Left colon (tissue), 2 donors: Measurements from ENCODE around the gene SH3BGR. TPM values are rescaled to one million over a fixed set of nuclear protein-coding genes. Genes with fewer than 3 reads are reported as not detected.

ENCODE experiments used
- ATAC-seq: fragments of 200-7000 bp; cut with Tn5 transposase; one replicate; pipeline ENCODE4 v1.9.1; 2020; ENCODE audit warnings: mild to moderate bottlenecking, moderate library complexity
- DNase-seq, 2 donors: peaks; one replicate each; pipeline ENCODE4 v3.0.0-alpha.2; 2020
- intact Hi-C, 2 donors: fragments of 100-400 bp; cut with DNase I in 1 of 2; cut with micrococcal nuclease in 1 of 2; formaldehyde crosslinking; loops; one replicate each; pipeline versions ENCODE4 v1.11.2 to v1.14.0; 2022; cut with DNase I, micrococcal nuclease
- total RNA-seq, 2 donors: library from RNA; stranded (reverse); fragmentation: NEBNext Ultra II Directional; extraction: Animal tissue kit (Norgen Biotek cat#: 25700); gene quantifications; one replicate each; pipeline ENCODE4 v1.2.1, GENCODE V29; 2021
- donor health status: DM: no; HTN: no; CAD: no.
- donor health status: DM: yes; HTN: yes; CAD: no.

The SH3BGR gene
- total RNA-seq, 2 donors from 2014 or later: 2.5 to 5.4 TPM

DNA sequence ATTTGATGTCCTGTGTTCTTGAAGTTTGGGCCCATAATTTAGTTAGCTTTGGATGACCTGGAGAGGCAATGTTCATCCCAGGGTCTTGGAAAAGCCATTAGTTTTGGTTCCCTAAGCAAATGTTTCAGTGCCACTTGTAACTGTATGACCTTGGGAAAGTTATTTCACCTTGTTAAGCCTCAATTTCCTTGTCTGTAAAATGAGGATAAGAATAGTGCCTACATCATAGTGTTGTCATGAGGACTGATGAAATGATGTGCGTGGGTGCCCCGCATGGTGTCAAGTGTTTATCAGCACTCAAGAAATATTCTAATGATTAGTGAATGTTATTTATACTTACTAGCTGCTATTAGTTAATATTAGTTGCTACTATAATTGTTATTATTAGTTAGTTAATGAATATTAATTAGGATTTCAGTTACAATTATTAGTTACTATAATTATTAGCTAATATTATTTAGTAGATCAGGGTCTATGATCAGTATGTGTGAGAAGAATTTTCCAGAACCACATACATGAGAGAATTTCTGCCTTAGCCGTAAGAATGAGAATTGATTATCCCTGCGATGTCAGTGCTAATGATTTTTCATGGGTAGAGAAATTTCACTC, 1.9 kb downstream of the SH3BGR start:
- ATAC-seq (no peak), DNase-seq (no peak)
- intact Hi-C loops: no loop called here

DNA sequence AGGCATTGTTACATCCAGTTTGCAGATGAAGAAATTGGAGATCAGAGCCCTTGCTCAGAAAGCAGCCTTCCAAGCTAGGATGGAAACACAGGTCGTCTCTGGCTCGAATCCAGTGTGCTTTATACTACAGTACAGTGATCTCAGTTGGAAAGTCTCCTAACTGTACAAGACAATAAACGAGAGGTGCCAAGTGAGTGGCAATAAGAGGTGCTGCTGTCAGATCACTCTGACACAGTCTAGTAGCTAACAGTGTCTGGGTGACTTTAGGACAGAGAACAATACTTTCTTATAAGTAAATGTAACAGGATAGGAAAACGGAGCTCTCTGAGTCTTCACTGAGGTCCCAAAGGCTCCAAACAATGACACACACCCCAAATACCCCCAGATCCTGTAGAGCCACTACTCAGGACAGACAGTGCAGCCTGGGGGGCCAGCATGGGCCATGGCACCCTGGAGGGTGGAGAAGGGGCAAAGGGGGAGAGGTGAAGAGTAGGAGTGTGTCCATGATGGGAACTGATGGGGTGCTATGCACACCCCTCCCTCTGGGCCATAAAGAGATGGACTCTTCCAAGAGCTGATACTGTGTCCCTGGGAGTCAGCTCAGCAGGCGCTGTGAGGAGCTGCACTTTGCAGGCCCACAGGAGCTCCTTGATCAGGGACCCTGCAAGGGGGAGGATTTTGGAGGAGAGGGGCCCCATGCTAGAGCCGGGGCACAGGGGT, 3.3 kb downstream of the SH3BGR start:
- intact Hi-C loops: no loop called here
- DNase-seq (no peak), ATAC-seq (peak; percentile 38)

DNA sequence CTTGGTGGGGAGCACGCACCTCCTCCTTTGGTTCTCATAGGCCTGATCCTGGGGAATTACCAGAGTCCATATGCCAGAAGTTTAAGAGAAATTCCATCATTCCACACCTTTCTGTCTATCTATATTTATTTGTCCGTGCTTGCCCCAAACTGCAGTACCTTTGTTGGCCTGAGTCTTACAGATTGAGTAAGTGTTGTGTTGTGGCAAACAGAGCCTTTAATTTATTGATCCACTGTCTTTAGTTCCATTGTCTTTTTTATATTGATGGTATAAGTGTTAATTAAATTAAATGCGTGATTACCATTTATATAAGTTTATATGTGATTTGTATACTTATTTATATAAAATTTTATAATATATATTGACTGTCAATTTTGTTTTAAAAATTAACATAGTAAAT, 4.9 kb downstream of the SH3BGR start:
- no peak for ATAC-seq
- intact Hi-C loops: no loop called here
- no peak for DNase-seq

DNA sequence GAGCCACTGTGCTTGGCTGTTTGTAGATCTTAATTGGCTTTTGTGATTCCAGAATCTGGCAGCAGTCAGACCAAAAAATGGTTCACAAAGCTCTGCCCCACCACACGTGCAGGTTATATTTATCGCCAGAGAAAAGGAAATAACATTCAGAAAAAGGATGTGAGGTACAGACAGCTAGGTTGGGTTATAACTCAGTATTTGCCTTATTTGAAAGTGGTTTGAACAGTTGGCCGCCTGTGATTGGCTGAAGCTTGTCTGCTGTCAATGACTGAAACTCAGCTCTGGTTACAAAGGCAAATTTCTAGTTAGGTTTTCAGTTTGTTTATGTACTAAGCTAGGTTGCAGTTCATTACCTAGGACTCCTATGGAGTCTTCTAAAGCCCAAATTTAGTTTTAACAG, 9.6 kb downstream of the SH3BGR start:
- intact Hi-C loops: no loop called here

DNA sequence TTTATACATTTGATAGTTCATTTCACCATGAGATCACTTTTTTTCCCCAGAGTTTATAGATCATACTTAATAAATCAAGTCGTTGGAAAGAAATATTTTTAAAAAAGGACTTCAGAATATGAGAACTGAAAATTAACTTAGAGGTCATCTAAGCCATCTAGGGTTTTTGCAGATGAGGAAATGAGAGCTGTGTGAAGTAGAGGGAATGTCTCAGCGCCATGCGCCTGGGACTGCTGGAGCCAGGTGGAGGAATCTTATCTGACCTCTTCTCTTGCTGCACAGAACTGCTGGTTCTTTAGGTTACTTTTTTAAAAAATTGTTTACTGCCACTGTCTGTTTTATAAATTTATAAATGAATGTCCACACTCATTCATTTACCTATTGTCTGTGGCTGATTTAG, 11.5 kb downstream of the SH3BGR start:
- no peak for DNase-seq
- intact Hi-C loops: no loop called here
- no peak for ATAC-seq

More for the DNA sequence above, 9.6 kb downstream of the SH3BGR start:
- ATAC-seq: no peak
- no peak for DNase-seq

DNA sequence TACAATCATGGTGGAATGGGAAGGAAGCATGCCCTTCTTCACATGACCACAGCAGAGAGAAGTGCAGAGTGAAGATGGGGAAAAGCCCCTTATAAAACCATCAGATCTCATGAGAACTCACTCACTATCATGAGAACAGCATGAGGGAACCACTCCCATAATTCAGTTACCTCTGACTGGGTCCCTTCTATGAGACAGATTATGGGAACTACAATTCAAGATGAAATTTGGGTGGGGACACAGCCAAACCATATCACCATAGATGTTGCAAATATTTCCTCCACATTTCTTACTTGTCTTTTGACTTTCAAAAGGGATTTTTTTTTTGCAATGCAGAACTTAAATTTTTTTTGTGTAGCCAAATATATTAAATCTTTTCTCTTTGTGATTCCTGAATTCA, 14.8 kb downstream of the SH3BGR start:
- intact Hi-C loops: no loop called here
- ATAC-seq (no peak), DNase-seq (no peak)

DNA sequence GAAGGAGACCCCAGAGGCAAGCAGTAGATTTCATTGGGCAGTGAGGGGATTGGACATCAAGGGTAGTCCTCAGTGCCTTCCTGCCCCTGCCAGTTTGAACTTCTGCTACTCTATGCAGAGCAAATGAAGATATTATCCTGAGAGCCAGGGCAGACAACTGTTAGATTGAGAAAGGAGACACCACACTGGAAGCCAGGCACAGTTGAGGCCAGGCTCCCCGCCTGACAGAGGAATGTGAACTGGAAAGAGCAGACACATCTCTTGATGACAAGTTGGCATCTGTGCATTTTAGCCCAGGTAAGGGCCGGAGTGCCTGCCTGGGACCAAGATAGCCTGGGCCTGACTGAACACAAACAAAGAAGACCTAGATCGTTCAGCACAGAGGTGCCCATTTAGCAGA, 16.0 kb downstream of the SH3BGR start:
- intact Hi-C loops: no loop called here
- ATAC-seq: no peak
- no peak for DNase-seq

DNA sequence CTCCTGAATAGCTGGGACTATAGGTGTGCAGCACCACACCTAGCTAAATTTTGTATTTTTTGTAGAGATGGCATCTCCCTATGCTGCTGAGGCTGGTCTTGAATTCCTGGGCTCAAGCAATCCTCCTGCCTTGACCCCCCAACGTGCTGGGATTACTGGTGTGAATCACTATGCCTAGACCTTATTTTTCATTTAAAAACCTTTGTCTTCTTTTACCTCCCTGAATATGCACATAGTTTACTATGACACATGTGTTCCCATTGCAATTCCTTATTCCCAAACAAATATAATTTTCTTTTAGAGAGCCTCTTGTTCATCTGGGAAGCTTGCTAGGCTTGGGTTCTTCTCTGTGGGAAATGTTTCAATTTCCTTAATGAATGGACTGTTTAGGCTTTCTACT, 16.8 kb downstream of the SH3BGR start:
- ATAC-seq (no peak), DNase-seq (no peak)
- intact Hi-C loops: no loop called here

DNA sequence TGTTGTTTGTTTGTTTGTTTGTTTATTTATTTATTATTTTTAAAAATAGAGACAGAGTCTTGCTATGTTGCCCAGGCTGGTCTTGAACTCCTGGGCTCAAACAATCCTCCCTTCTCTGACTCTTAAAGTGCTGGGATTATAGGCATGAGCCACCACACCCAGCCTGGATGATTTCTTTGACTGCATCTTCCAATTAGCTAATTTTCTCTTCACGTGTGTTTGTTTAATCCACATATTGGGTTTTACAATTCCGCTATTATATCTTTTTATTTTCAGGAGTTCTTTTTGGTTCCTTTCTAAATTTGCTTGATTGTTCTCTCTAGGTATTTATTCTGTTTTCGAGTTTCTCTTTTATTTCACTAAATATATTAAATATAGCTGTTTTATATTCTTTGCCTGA, 19.8 kb downstream of the SH3BGR start:
- ATAC-seq: no peak
- intact Hi-C loops: no loop called here
- DNase-seq: no peak

DNA sequence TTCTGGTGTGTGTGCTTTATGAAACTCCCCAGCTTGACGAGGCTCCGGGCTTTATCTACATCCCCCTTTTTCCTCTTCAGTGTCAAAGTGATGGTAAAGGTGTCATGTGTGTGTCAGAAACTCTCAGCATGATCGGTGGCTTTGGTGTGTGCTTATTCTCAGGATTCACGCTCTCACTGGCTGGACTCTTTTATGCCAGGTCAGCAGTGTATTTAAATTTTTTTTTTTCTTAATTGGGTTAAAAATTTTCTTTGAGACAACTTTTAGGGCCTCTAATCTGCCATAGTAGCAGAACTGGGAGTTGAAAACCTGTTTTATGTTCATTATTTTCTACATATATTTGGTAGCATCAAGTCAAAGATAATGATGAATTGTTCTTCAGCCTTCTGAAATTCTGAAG, 21.0 kb downstream of the SH3BGR start:
- no peak for ATAC-seq
- DNase-seq: no peak

DNA sequence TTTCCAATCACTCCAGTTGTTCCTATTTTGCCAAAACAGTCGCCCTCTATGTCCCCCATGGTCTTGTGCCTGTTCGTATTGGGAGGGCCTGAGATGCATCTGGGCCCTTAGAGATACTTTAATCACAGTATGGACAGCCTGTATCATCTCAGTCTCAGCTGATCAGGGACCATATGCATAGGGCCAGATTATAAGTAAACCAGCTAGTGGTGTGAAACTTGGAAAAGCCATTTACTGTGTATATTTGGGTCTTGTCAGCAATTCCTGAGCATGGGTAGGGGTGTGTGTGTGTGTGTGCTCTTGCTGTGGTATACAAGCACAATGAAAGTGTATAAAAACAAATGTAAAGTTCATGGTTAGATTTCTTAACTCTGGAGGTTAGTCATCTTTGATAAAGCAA, 22.8 kb downstream of the SH3BGR start:
- intact Hi-C loops: no loop called here
- no peak for ATAC-seq
- DNase-seq: no peak

More for the DNA sequence above, 21.0 kb downstream of the SH3BGR start:
- intact Hi-C loops: no loop called here

DNA sequence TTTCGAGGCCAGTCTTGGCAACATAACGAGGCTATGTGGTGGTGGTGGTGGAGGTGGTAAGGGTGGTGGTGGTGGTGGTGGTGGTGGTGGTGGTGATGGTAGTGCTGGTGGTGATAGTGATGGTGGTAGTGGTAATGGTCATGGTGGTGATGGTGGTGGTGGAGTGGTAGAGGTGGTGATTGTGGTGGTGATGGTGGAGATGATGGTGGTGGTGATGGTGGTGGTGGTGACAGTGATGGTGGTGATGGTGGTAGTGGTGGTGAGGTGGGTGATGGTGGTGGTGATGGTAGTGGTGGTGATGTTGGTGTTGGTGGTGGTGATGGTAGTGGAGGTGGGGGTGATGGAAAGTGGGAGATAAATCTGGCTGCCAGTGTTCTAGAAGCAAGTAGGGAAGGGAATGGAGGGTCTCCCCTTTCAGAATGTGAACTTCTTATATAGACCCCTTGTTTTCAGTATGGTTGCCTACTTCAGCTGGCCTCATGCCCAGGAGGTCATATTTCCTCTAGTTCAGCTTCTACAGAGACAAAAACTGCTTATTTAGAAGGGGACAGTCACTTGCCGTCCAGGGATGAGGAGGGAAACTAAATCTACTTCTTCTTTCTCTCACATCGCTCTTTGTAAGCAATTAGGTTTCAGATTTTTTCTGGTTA, 27.5 kb downstream of the SH3BGR start:
- intact Hi-C loops: no loop called here
- DNase-seq: no peak

DNA sequence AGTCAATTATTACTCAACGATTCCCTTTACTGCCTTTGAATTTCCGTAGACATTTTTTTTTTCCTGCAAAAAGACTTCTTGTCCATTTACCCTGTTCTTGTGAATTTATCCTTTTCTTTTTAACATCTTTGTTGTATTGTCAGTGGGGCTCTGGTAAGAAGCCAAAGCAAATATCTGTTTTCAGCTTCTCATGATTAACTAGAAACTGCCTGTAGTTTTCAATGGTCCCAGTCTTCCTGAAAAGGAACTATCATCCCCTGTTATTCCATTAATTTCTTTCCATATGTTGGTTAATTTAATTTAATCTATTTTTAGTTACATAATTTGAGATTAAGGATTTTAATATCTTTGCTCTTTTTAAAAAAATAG, 28.0 kb downstream of the SH3BGR start:
- intact Hi-C loops: no loop called here
- ATAC-seq (no peak), DNase-seq (no peak)

More for the DNA sequence above, 27.5 kb downstream of the SH3BGR start:
- ATAC-seq: no peak

DNA sequence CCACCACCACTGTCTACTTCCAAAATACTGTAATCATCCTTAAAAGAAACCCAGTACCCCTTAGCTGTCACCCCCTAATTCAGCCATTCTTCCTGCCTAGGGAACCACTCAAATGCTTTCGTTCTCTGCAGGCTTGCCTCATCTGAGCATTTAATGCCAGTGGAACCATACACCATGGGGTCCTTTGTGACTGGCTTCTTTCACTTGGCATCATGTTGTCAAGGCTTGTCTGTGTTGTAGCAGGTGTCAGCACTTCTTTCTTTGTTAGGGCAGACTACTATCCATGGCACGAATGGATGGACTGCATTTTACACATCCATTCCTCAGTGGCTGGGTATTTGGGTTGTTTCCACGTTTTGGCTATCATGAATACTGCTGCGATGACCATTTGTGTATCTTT, 28.5 kb downstream of the SH3BGR start:
- no peak for DNase-seq
- intact Hi-C loops: no loop called here
- no peak for ATAC-seq

DNA sequence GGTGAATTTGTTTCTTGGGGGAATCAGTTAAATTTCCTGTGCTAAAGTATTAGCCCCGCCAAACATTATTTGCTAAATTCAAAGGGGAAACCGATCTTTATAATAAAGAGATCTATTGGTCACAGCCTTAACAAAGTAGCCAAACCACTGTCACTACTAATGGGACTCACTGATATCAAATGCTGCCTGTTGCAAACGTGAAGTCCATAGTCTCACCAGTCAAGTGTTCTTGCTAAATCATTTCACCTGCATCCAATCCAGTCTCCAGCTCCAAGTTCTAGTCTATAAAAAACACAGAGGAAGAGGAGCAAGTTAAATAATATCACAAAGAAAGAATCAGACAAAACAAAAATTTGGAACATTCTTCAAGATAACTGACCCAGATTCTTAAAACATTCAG, 30.1 kb downstream of the SH3BGR start:
- intact Hi-C loops: no loop called here
- ATAC-seq: no peak

DNA sequence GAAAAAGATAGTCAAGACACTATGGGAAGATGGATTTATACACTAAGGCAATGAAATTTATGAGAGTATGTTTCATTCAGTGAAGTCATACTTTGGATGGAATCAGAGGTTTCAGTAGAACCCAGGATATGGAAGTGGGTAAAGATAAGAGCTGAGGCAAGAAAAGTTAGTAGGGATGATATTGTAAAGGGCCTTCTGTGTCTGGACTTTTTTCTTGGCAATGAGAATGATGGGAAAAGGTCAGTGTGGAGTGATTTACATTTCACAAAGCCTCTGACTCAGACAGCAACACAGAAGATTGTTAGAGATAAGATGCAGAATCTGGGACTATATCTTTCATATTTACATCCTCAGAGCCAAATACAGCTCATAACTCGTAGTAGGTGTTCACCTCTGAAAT, 32.1 kb downstream of the SH3BGR start:
- ATAC-seq: no peak
- no peak for DNase-seq
- intact Hi-C loops: no loop called here

More for the DNA sequence above, 30.1 kb downstream of the SH3BGR start:
- no peak for DNase-seq

DNA sequence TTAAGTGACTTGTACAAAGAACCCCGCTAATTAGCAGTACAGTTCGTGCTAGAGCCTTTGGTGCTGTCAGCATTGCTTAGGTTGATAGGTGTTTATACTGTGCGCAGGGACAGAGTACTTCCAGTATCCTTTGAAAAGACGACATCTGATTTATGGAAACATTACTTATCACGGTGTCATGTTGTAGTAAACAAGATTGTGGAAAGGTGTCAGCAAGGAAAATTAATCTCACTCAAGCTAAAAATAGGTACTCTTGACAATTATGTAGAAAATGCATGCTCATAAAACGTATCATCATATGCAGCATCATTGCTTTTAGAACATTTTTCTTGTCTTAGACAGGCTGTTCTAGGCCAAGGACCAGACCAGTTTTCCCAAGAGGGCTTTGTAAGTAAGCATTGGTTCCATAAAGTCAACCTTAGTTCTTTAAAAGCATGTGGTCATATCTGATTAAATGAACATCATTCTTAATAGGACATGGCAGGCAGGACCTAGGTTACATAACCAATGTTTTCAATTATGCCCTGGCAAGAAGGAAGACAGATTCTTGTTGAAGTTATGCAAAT, 33.0 kb downstream of the SH3BGR start:
- DNase-seq: no peak
- intact Hi-C loops: no loop called here
- ATAC-seq: no peak

DNA sequence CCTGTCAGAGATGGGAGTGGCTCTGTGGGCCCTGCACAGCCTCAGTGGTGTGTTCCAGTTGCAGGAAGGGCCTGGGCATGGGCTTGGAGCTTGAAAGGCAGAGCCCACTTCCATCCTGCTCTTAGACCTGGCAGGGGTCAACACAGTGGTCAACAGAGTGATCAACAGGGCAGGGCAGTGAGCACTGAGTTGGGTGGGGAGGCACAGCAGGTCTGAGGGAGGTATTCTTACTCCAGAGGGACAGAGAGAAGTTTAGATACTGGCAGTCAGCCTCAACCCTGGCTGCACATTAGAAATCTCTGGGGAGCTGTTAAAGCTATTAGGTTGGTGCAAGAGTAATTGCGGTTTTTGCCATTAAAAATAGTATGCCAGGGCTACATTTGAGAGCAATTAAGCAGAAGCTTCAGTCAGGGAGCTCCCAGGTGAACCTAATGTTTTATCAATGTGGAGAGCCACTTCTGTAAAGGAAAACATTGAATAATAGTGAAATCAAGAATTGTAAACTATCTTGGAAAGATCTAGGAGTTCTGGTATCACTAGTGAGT, 37.7 kb downstream of the SH3BGR start:
- no peak for ATAC-seq
- intact Hi-C loops: no loop called here
- no peak for DNase-seq

DNA sequence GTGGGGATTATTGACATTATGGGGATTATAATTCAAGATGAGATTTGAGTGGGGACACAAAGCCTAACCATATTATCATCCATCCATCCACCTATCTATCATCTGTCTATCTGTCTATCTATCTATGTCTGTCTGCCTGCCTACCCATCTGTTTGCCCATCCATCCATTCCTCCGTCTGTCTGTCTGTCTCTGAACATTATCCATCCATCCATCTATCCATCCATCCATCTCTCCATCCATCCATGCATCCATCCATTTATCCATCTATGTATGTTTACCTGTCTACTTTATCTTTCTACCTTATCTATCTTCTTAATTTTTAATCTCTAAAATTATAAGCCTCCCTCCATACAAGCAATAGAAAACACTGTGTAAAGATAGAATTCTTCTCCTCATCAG, 47.4 kb downstream of the SH3BGR start:
- DNase-seq (no peak), ATAC-seq (no peak)
- intact Hi-C loops: no loop called here

DNA sequence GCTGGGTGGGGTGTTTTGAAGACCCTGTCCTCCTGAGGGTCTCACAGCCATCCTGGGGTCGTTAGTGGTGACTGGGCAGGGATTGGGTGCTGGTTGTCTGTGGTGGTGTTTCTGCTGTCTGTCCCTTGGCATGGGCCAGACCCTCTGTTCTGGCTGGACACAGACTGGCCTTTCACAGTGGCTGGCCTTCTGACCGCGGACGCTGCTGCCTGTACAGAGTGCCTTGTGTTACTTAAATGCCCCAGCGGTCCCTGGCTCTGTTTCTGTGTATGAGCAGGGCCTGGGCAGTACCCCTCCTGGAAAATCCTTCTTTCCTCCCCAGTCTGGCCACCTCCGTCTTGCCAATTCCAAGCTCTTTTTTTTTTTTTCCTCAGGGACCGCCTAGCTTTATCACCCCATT, 50.9 kb downstream of the SH3BGR start:
- intact Hi-C loops: no loop called here
- DNase-seq (no peak), ATAC-seq (no peak)
